IPS DF 6.9 (cell line): ENCODE measurements around the gene TUBGCP6.

ENCODE experiments used
- DNase-seq: peaks from one replicate; pipeline ENCODE4 v3.0.0-alpha.2; 2013; ENCODE audit warnings: low read depth, low spot score
- H3K27ac ChIP-seq: one replicate; pipeline ENCODE4 v1.5.1; 2013; ENCODE audit warnings: low read length, control low read depth
- H3K27me3 ChIP-seq: 2 replicates; pipeline ENCODE4 v1.6.1; 2013; ENCODE audit warnings: mild to moderate bottlenecking, low read length; ENCODE audit not compliant: control insufficient read depth, insufficient read depth
- H3K36me3 ChIP-seq: 2 replicates; pipeline ENCODE4 v1.6.1; 2013; ENCODE audit warnings: low read length; ENCODE audit not compliant: control insufficient read depth, insufficient read depth
- H3K4me1 ChIP-seq: 2 replicates; pipeline ENCODE4 v1.6.1; 2013; ENCODE audit warnings: low read length; ENCODE audit not compliant: control insufficient read depth, insufficient read depth
- H3K4me3 ChIP-seq: 2 replicates; pipeline ENCODE4 v1.5.1; 2013; ENCODE audit warnings: mild to moderate bottlenecking, low read length
- H3K9me3 ChIP-seq: 2 replicates; pipeline ENCODE4 v1.6.1; 2013; ENCODE audit warnings: low read length, inconsistent platforms; ENCODE audit not compliant: control insufficient read depth, insufficient read depth
- WGBS: extraction: QIAGEN DNeasy Blood & Tissue Kit; methylation state at CpG from one replicate; pipeline ENCODE4 v1.1.7; 2013; ENCODE audit warnings: mixed read lengths, missing lambda C conversion rate; ENCODE audit not compliant: insufficient read length, insufficient coverage; 5-methylcytosine and 5-hydroxymethylcytosine counted together

Gene TUBGCP6

DNA sequence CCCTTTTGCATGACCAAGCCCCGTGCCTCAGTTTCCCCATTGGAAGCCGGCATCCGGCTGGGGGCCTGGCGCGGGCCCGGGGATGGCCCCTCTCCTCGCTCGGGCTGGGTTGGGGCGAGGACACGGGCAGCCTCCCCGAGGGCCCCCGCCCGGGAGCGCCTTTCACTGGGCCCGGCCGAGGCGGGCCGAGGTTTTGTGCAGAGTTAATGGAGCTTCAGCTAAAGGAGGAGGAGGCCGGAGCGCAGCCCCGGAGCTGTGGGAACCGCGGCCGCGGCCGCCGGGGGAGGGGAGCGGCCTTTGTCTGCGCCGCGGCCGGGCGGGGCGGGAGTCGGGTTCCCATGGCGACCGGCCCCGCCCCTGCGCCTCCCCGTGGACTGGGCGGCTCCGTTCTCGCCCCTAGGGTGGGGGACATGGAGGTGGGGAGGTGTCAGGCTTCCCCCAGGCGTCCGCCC is 26.7 kb upstream of the TUBGCP6 start:
- Histone ChIP-seq H3K4me3 (peak overlapping the region; percentile 2; the same call in 1 of the 2 replicates), H3K27ac (no peak overlapping the region), H3K27me3 (peaks cover 21% of the 10 kb centered on the region), H3K4me1 (peaks cover 5% of the 10 kb centered on the region; the same call in 1 of the 2 replicates), H3K9me3 (no peaks in the 10 kb centered on the region), H3K36me3 (peaks cover 16% of the 10 kb centered on the region)
- no peak for DNase-seq
- no CpG with 5 or more reads among the region's 45 CpGs for WGBS

DNA sequence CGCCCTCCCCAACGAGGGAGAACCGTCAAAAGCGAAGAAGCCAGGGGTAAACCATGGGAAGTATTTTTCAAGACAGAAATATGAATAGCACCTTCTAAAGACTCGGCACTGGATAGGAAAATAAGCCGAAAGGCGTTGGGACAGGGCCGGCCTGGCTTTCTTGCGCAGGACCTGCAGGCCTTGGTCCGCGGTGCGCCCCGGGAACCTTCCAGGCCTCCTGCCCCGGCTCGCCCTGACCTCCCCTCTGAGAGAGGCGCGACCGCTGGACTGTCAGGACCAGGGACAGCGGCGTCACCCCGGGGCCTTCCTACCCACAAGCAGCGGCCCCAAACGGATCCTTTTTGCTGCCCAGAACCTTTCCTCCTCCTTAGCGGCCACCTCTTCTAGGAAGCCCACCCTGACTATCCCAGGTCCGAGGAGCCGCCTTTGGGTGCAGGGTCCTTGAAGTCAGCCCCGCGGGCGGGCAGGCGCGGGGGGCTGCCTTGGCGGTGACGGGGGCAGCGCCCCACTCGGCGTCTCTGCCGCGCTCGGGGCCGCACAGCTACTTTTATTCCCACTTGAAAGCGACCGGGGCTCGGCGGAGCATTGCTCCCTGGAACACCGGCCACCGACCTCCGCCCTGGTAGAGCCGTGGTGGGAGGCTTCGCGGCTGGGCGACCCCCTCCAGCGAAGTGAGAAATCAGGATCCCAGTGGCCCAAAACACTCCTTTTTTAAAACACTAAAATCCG is 26.0 kb upstream of the TUBGCP6 start:
- H3K4me3 ChIP-seq = peak overlapping the region; percentile 6; the same call in 1 of the 2 replicates
- no peak overlapping the region for H3K27ac ChIP-seq
- H3K4me1 ChIP-seq = peaks cover 5% of the 10 kb centered on the region; the same call in 1 of the 2 replicates
- H3K27me3 ChIP-seq = peaks cover 21% of the 10 kb centered on the region
- H3K36me3 ChIP-seq = peaks cover 9% of the 10 kb centered on the region; the same call in 1 of the 2 replicates
- no peak for DNase-seq
- no peaks in the 10 kb centered on the region for H3K9me3 ChIP-seq
- no CpG with 5 or more reads among the region's 53 CpGs for WGBS

DNA sequence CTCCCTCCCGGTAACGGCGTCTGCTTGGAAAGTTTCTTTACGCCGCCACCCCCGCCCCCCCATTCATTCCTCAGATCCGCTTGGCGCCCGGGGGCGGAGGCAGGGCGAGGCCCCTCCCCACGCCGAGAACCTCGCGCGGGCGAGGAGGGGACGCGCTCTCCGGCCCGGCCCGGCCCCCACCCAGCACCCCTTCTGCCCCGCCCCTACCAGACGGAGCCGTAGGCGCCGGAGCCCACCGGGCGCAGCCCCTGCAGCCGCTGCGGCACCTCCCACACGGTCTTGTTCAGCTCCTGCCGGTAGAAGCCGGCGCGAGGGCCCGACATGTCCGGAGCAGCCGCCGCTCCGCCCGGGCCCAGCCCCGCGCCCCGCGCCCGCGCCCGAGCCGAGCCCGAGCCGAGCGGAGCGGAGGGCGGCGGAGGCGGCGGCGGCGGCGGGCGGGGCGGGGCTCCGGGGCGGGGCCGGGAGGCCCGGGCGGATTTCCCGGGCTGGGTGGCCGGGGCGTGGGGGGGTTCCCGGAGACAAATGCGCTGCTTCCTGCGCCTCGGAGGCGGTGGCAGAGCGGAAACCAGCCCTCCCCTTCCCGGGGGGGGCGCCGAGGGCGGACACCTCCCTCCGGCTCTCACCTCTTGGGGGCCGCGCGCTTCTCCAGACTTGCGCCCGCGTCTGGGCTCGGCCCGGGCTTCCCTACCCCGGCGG is 25.3 kb upstream of the TUBGCP6 start, which contains the start of gene MAPK11:
Gene MAPK11 (minus strand): TSS at position 411 of the 696 bp plus-strand sequence. CDS start 88 bp downstream, at position 323.
- peaks cover 2% of the 10 kb centered on the region; the same call in 1 of the 2 replicates for H3K36me3 ChIP-seq
- H3K4me3 ChIP-seq = peak within 1 kb of the TSS; percentile 12; the same call in 1 of the 2 replicates
- peaks cover 5% of the 10 kb centered on the region; the same call in 1 of the 2 replicates for H3K4me1 ChIP-seq
- no peak within 1 kb of the TSS for H3K27ac ChIP-seq
- no peaks in the 10 kb centered on the region for H3K9me3 ChIP-seq
- peaks cover 21% of the 10 kb centered on the region for H3K27me3 ChIP-seq
- DNase-seq = no peak
- WGBS = no CpG with 5 or more reads among the region's 92 CpGs

DNA sequence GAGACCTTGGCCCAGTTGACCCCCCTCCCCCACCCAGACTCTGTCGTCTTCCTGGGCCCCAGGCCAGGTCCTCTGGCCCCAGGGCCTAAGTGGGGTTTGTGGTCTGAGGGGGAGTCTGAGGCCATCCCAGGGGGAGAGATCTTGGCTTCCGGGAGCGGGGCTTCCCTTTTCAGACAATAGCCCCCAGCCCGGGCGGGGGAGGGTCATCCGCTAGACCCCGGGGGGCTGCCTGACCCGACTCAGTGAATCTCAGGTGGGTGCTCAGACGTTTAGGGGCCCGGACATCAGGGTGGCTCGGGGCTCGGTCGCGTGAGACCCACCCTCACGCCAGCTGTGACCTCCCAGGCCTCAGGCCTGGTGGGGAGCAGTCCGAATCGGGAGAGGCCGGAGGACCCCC is 24.7 kb upstream of the TUBGCP6 start:
- H3K27me3 ChIP-seq = peaks cover 21% of the 10 kb centered on the region
- WGBS = no CpG with 5 or more reads among the region's 18 CpGs
- H3K27ac ChIP-seq = no peak overlapping the region
- H3K9me3 ChIP-seq = no peaks in the 10 kb centered on the region
- H3K4me1 ChIP-seq = peaks cover 5% of the 10 kb centered on the region; the same call in 1 of the 2 replicates
- H3K4me3 ChIP-seq = peak overlapping the region; percentile 12; the same call in 1 of the 2 replicates
- no peaks in the 10 kb centered on the region for H3K36me3 ChIP-seq
- no peak for DNase-seq

DNA sequence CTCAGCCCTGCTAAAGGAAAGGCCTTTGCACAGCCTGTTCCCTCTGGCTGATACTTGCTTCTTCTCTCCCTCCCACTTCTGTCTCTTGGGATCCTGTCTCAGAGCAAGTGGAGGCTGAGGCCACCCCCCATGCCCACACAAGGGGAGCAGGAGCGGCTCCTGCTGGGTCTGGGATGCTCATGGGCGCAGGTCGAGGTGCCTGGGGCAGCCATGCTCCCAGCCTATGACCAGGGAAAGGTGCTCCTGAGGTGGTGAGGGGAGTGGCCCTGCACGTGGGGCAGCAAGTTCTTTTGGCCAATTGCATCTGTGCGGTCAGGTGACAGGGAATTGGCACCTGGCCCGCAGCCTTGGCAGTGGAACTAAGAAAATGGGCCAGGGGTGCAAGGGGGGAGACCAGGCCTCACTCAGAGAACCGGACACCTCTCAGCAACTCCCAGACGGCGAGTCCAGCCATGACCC is 23.9 kb upstream of the TUBGCP6 start:
- Histone ChIP-seq H3K36me3 (no peaks in the 10 kb centered on the region), H3K4me1 (peaks cover 5% of the 10 kb centered on the region; the same call in 1 of the 2 replicates), H3K9me3 (no peaks in the 10 kb centered on the region), H3K4me3 (no peak overlapping the region), H3K27ac (no peak overlapping the region), H3K27me3 (peaks cover 21% of the 10 kb centered on the region)
- DNase-seq = no peak
- no CpG with 5 or more reads among the region's 9 CpGs for WGBS

DNA sequence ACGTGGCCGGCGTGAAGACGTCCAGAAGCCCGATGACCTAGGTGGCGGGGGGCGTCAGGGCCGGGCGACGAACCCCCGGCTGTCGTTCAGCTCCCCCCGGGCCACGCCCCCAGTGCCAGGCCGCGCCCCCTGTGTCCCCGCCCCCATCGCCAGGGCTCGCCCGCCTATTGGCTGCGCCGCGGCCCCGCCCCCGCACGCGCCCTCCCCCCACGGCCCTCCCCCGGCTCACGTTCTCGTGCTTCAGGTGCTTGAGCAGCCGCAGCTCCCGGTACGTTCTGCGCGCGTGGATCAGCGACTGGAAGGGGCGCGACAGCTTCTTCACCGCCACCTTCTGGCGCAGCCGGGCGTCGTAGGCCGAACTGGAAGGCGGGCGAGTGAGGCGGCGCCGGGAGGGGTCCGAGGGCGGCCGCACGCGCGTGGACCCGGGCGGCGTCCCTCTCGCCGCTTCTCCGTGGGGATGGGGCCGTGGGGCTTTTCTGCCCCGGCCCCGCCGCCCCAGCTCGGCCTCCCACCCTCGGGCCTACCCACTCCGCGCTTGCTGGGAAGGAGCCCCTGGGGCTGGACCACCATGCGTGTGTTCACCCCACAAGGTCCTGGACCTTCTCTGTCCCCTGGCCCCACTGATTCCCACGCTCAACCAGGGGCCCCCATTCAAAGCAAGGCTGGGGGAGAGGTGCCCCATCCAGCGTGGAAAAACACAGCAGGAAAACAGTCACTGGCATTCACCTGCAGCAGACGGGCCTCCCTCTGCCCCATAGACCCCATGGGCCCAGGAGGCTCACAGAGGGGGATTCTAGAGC is 23.0 kb upstream of the TUBGCP6 start:
- Histone ChIP-seq H3K4me3 (peak overlapping the region; percentile 35; the same call in 1 of the 2 replicates), H3K36me3 (no peaks in the 10 kb centered on the region), H3K4me1 (peaks cover 7% of the 10 kb centered on the region; the same call in 1 of the 2 replicates), H3K9me3 (no peaks in the 10 kb centered on the region), H3K27ac (no peak overlapping the region), H3K27me3 (peaks cover 21% of the 10 kb centered on the region)
- WGBS = no CpG with 5 or more reads among the region's 75 CpGs
- no peak for DNase-seq

DNA sequence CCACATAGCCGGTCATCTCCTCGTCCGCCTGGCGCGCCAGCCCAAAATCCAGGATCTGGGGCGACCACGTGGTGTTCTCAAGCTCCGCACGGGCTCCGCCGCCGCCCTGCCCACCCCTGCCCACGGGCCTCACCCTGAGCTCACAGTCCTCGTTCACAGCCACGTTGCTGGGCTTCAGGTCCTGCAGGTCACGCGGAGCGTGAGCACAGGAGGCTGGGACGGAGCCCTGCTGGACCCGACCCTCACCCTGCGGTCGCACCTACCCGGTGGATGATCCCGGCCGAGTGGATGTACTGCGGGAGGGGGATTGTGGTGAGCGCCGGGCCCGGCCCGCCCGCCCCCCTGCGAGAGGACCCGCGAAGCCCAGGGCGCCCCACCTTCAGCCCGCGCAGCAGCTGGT is 22.2 kb upstream of the TUBGCP6 start:
- no CpG with 5 or more reads among the region's 37 CpGs for WGBS
- Histone ChIP-seq H3K36me3 (no peaks in the 10 kb centered on the region), H3K9me3 (no peaks in the 10 kb centered on the region), H3K27me3 (peaks cover 21% of the 10 kb centered on the region), H3K4me3 (peak overlapping the region; percentile 35; the same call in 1 of the 2 replicates), H3K4me1 (peaks cover 14% of the 10 kb centered on the region), H3K27ac (no peak overlapping the region)
- DNase-seq = no peak

DNA sequence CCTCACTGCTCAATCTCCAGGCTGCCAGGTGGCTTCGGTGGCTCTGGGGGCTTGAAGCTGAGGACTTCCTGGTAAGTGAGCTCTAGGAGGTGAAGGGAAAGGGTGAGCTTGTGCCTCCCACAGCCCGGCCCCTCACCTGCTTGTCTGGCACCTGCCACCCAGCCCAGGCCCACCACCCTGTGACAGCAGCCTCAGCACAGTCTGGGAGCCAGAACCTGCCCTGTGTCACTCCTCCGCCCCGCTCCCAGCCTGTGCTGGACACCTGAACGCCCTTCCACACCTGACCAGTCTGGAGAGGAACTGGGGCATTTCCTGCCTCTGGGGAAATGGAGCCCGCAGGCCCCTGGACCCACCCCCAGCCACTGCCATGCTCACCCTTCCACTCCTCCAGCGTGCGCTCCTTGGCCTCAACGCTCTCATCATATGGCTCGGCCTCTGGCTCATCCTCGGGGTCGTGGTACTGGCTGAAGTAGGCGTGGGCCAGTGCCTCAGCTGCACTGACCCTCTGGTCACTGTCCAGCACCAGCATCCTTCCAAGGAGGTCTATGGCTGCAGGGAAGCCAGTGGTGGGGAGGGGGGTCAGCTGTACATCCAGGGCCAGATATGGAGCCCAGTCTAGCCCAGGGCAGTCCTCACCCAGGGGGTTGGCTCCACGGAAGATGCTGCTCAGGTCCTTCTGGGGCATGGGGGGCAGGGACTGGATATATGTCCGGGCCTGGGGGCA is 20.3 kb upstream of the TUBGCP6 start:
- H3K27me3 ChIP-seq = peaks cover 23% of the 10 kb centered on the region
- H3K4me3 ChIP-seq = no peak overlapping the region
- no peaks in the 10 kb centered on the region for H3K36me3 ChIP-seq
- DNase-seq = no peak
- peaks cover 14% of the 10 kb centered on the region for H3K4me1 ChIP-seq
- H3K27ac ChIP-seq = no peak overlapping the region
- no peaks in the 10 kb centered on the region for H3K9me3 ChIP-seq
- WGBS = no CpG with 5 or more reads among the region's 15 CpGs

DNA sequence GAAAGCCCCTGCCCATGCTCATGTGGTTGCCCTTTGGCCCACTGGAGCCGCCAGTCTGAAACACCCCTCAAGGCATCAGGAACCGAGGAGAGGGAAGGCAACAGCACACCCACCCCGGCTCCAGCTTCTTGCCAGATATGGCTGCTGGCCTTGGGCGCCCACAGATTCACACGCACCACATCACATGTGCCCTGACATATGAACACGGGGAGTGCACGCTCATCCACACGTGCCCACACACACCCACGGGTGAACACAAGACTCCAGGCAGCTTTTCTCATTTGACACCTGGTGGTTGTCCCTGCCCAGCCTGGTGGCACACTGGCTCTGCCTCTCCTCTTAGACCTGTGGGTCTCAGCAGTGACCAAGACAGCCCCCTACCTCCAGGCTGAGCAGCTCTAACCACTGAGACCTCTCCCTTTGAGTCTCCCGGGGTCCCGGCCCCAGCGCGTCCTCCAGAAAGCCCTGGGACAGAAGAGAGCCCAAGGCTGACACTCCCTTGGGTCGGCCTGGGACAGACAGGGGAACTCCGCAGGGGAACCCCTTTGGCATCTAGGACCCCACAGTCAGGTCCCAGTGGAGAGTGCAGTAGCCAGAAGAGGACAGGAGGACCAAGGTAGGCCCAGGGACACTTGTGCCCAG is 19.4 kb upstream of the TUBGCP6 start:
- H3K9me3 ChIP-seq = no peaks in the 10 kb centered on the region
- no peak for DNase-seq
- no CpG with 5 or more reads among the region's 15 CpGs for WGBS
- no peak overlapping the region for H3K27ac ChIP-seq
- H3K4me1 ChIP-seq = peaks cover 14% of the 10 kb centered on the region
- H3K4me3 ChIP-seq = no peak overlapping the region
- no peaks in the 10 kb centered on the region for H3K36me3 ChIP-seq
- H3K27me3 ChIP-seq = peaks cover 17% of the 10 kb centered on the region
